Activated naive CD4-positive, alpha-beta T cell treated with anti-CD3 and anti-CD28 coated beads, Interleukin-2, amount 10 ng/mL, durations not matched to agents 5 hours and 36 hours (primary cell): ENCODE data around the gene TXK. TPM values are rescaled to one million over a fixed set of nuclear protein-coding genes. Genes with fewer than 3 reads are reported as not detected.

Source experiments
- total RNA-seq, 2 experiments: library from RNA; stranded (reverse); gene quantifications; one replicate each; pipeline ENCODE4 v1.2.3, GENCODE V29; 2021

TXK gene
- 10 to 100 TPM; 65.6 to 69.0 TPM for total RNA-seq

DNA sequence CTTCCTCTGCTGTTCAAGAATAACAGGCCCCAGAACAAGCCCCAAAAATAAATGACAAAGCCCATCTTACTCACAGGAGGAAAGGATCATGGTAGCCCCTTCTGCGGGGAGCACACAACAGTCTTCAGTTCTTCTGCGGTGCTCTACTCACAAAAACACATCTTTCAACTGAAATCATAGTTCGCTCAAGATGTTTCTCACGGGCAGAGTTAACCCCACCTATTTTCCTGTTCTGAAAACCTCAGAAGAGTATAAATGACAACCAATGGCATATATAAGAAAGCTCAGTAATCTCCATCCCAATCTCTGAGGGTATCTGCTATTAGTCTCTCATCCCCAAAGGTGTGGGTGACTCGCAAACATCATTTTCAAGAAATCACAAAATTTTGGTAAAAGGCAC is at the start of gene TXK:
Gene TXK (minus strand): TSS at position 170 of the 400 bp plus-strand sequence. CDS start 80 bp downstream, at position 90.

Other genes with a start within 250 kb of the TXK start
- 10 to 100 TPM in 1 of 2 experiments, 1 to 10 TPM in 1; 9.7 to 10.1 TPM for gene NFXL1, start 219.7 kb downstream of the TXK start, total RNA-seq
- not detected for gene CNGA1, start 117.6 kb downstream of the TXK start, total RNA-seq
- 1 to 10 TPM in 1 of 2 experiments, under 1 TPM in 1; 0.70 to 1.1 TPM for gene NIPAL1, start 117.5 kb downstream of the TXK start, total RNA-seq
- 1 to 10 TPM; 1.7 to 1.8 TPM for gene TEC, start 135.6 kb upstream of the TXK start, total RNA-seq
- 10 to 100 TPM; 53.4 to 58.6 TPM for gene SLAIN2, start 207.3 kb upstream of the TXK start, total RNA-seq